ENCODE measurements around the gene SLA2.
"Not testable (repeated sequence)": the region's sequence is repeated elsewhere in the genome, so short reads cannot be mapped to it uniquely, and the experiment has no call there.

The SLA2 gene

DNA sequence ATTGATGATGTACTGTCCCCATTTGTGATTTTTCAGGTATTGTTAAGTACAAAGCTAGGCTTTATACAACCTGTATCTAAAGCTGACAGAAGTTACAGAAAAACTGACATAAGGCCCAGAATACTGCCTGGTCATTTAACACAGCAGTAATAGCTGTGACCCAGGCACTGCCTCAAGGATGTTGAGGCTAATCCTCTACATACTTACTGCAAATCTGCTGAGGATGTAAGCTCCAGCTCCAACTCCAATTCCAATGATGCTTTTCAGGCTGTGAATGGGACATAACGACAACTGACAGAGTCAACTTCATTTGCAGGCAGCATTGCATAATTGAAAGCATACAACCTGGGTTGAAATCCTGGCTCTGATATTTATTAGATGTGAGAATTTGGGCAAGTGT, 36.3 kb upstream of the SLA2 start:
- Histone ChIP-seq H2AFZ (ENCODE audit: low read length) (no peak overlapping the region), H3K79me2 (ENCODE audit: insufficient read depth, low read length) (no peaks in the 10 kb centered on the region), H3K36me3 (ENCODE audit: insufficient read depth, low read length) (no peaks in the 10 kb centered on the region; the same call in 1 of the 2 replicates), H4K20me1 (ENCODE audit: insufficient read depth, low read length, poor library complexity, severe bottlenecking) (no peaks in the 10 kb centered on the region), H3F3A (ENCODE audit: low read depth) (no peaks in the 10 kb centered on the region), H3K9me3 (ENCODE audit: insufficient read depth, low read depth, low read length) (no peaks in the 10 kb centered on the region), H3K4me3 (ENCODE audit: low read length, poor library complexity, severe bottlenecking) (no peak overlapping the region), H3K4me1 (ENCODE audit: insufficient read depth, low read length, poor library complexity, severe bottlenecking) (no peaks in the 10 kb centered on the region), H3K9me2 (replicated peaks; ENCODE audit: low read depth, low read length) (no peaks in the 10 kb centered on the region), H3K27me3 (ENCODE audit: insufficient read depth, low read length, poor library complexity, severe bottlenecking) (no peaks in the 10 kb centered on the region), H3K4me2 (ENCODE audit: low read depth, low read length, poor library complexity, severe bottlenecking) (no peak overlapping the region), H3K9ac (ENCODE audit: low read depth, low read length, poor library complexity, severe bottlenecking) (no peak overlapping the region)
- TF ChIP-seq, protein P1, sequence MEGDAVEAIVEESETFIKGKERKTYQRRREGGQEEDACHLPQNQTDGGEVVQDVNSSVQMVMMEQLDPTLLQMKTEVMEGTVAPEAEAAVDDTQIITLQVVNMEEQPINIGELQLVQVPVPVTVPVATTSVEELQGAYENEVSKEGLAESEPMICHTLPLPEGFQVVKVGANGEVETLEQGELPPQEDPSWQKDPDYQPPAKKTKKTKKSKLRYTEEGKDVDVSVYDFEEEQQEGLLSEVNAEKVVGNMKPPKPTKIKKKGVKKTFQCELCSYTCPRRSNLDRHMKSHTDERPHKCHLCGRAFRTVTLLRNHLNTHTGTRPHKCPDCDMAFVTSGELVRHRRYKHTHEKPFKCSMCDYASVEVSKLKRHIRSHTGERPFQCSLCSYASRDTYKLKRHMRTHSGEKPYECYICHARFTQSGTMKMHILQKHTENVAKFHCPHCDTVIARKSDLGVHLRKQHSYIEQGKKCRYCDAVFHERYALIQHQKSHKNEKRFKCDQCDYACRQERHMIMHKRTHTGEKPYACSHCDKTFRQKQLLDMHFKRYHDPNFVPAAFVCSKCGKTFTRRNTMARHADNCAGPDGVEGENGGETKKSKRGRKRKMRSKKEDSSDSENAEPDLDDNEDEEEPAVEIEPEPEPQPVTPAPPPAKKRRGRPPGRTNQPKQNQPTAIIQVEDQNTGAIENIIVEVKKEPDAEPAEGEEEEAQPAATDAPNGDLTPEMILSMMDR (conservative IDR thresholded peaks at IDR 0.05; ENCODE audit: low read length), result no peak
- no peak for TF ChIP-seq EZH2phosphoT487 (IDR thresholded peaks at IDR 0.05; ENCODE audit: borderline replicate concordance)

- Histone ChIP-seq H3K9ac (ENCODE audit: low read depth, low read length, poor library complexity, severe bottlenecking) (no peak overlapping the region), H3K9me2 (replicated peaks; ENCODE audit: low read depth, low read length) (no peaks in the 10 kb centered on the region), H4K20me1 (ENCODE audit: insufficient read depth, low read length, poor library complexity, severe bottlenecking) (no peaks in the 10 kb centered on the region), H3F3A (ENCODE audit: low read depth) (no peaks in the 10 kb centered on the region), H2AFZ (ENCODE audit: low read length) (no peak overlapping the region), H3K4me1 (ENCODE audit: insufficient read depth, low read length, poor library complexity, severe bottlenecking) (no peaks in the 10 kb centered on the region), H3K79me2 (ENCODE audit: insufficient read depth, low read length) (no peaks in the 10 kb centered on the region), H3K4me3 (ENCODE audit: low read length, poor library complexity, severe bottlenecking) (no peak overlapping the region), H3K4me2 (ENCODE audit: low read depth, low read length, poor library complexity, severe bottlenecking) (no peak overlapping the region), H3K27me3 (ENCODE audit: insufficient read depth, low read length, poor library complexity, severe bottlenecking) (no peaks in the 10 kb centered on the region), H3K9me3 (ENCODE audit: insufficient read depth, low read depth, low read length) (no peaks in the 10 kb centered on the region), H3K36me3 (ENCODE audit: insufficient read depth, low read length) (no peaks in the 10 kb centered on the region; the same call in 1 of the 2 replicates)
- TF ChIP-seq, protein P1 (conservative IDR thresholded peaks at IDR 0.05; ENCODE audit: low read length), result no peak
- TF ChIP-seq EZH2phosphoT487 (IDR thresholded peaks at IDR 0.05; ENCODE audit: borderline replicate concordance), result no peak
Observed at GRCh38 chr20:36677422-36677771, 31.4 kb upstream of the SLA2 start.

GRCh38 chr20:36676701-36677421, 30.9 kb upstream of the SLA2 start:
- no peaks in the 10 kb centered on the region for H3K9me2 ChIP-seq (replicated peaks; ENCODE audit: low read depth, low read length)
- no peaks in the 10 kb centered on the region for H3K9me3 ChIP-seq (ENCODE audit: insufficient read depth, low read depth, low read length)
- no peak for TF ChIP-seq EZH2phosphoT487 (IDR thresholded peaks at IDR 0.05; ENCODE audit: borderline replicate concordance)
- TF ChIP-seq, protein P1 (conservative IDR thresholded peaks at IDR 0.05; ENCODE audit: low read length), result no peak
- H3K36me3 ChIP-seq (ENCODE audit: insufficient read depth, low read length), result no peaks in the 10 kb centered on the region
- H3K27me3 ChIP-seq (ENCODE audit: insufficient read depth, low read length, poor library complexity, severe bottlenecking), result no peaks in the 10 kb centered on the region
- no peak overlapping the region for H3K4me3 ChIP-seq (ENCODE audit: low read length, poor library complexity, severe bottlenecking)
- no peaks in the 10 kb centered on the region for H4K20me1 ChIP-seq (ENCODE audit: insufficient read depth, low read length, poor library complexity, severe bottlenecking)
- H3F3A ChIP-seq (ENCODE audit: low read depth), result no peaks in the 10 kb centered on the region
- no peak overlapping the region for H3K4me2 ChIP-seq (ENCODE audit: low read depth, low read length, poor library complexity, severe bottlenecking)
- no peaks in the 10 kb centered on the region for H3K79me2 ChIP-seq (ENCODE audit: insufficient read depth, low read length)
- H3K9ac ChIP-seq (ENCODE audit: low read depth, low read length, poor library complexity, severe bottlenecking), result no peak overlapping the region
- no peaks in the 10 kb centered on the region for H3K4me1 ChIP-seq (ENCODE audit: insufficient read depth, low read length, poor library complexity, severe bottlenecking)
- no peak overlapping the region for H2AFZ ChIP-seq (ENCODE audit: low read length)

GRCh38 chr20:36675545-36675944, 29.5 kb upstream of the SLA2 start:
- H3K9me3 ChIP-seq (ENCODE audit: insufficient read depth, low read depth, low read length); H3K36me3 ChIP-seq (ENCODE audit: insufficient read depth, low read length); H3F3A ChIP-seq (ENCODE audit: low read depth); H3K4me3 ChIP-seq (ENCODE audit: low read length, poor library complexity, severe bottlenecking); H2AFZ ChIP-seq (ENCODE audit: low read length); H3K27me3 ChIP-seq (ENCODE audit: insufficient read depth, low read length, poor library complexity, severe bottlenecking); H4K20me1 ChIP-seq (ENCODE audit: insufficient read depth, low read length, poor library complexity, severe bottlenecking); H3K79me2 ChIP-seq (ENCODE audit: insufficient read depth, low read length); H3K4me2 ChIP-seq (ENCODE audit: low read depth, low read length, poor library complexity, severe bottlenecking); H3K9me2 ChIP-seq (replicated peaks; ENCODE audit: low read depth, low read length); H3K9ac ChIP-seq (ENCODE audit: low read depth, low read length, poor library complexity, severe bottlenecking); H3K4me1 ChIP-seq (ENCODE audit: insufficient read depth, low read length, poor library complexity, severe bottlenecking): not testable (repeated sequence)

All from Loucy (cell line).